HepG2 (cell line): ENCODE measurements around the gene PROSER1. TPM values are rescaled to one million over a fixed set of nuclear protein-coding genes. Genes with fewer than 3 reads are reported as not detected.

Experiments
- BORCS8-MEF2B ChIP-seq: sonication (generic); formaldehyde crosslinking; IDR thresholded peaks from 2 replicates; pipeline ENCODE4 v1.8.0; 2022; ENCODE audit warnings: mild to moderate bottlenecking, missing genetic modification reagents
- DMAP1 ChIP-seq: IDR thresholded peaks from 2 replicates; pipeline ENCODE4 v1.6.1; 2016
- FOXK2 ChIP-seq: fragments of 450-650 bp; IDR thresholded peaks from 2 replicates; pipeline ENCODE4 v1.6.1; 2016
- HMGXB4 ChIP-seq, 2 experiments: sonication (generic) in 1 of 2; formaldehyde crosslinking in 1 of 2; IDR thresholded peaks; 2 replicates each; pipeline versions ENCODE4 v1.4.0 to v1.6.1; 2018 to 2020; ENCODE audit warnings: missing genetic modification reagents in 2 of 2, borderline replicate concordance in 1 of 2, low read depth in 1 of 2, mild to moderate bottlenecking in 1 of 2, missing biosample characterization in 1 of 2
- IRF9 ChIP-seq: sonication (generic); formaldehyde crosslinking; IDR thresholded peaks from 2 replicates; pipeline ENCODE4 v1.8.0; 2022; ENCODE audit warnings: missing genetic modification reagents, mild to moderate bottlenecking, borderline replicate concordance
- KMT2A ChIP-seq: sonication (generic); formaldehyde crosslinking; IDR thresholded peaks from 2 replicates; pipeline ENCODE4 v1.4.0; 2020; ENCODE audit warnings: missing genetic modification reagents
- MED1 ChIP-seq: sonication (generic); formaldehyde crosslinking; IDR thresholded peaks from 2 replicates; pipeline ENCODE4 v1.4.0; 2020; ENCODE audit warnings: missing genetic modification reagents
- NCOA1 ChIP-seq: sonication (generic); formaldehyde crosslinking; IDR thresholded peaks from 2 replicates; pipeline ENCODE4 v1.9.0; 2021; ENCODE audit warnings: missing genetic modification reagents
- NR0B2 ChIP-seq: sonication (generic); formaldehyde crosslinking; IDR thresholded peaks from 2 replicates; pipeline ENCODE4 v1.4.0; 2020; ENCODE audit warnings: mild to moderate bottlenecking, missing genetic modification reagents
- PATZ1 ChIP-seq: sonication (generic); formaldehyde crosslinking; IDR thresholded peaks from 2 replicates; pipeline ENCODE4 v1.4.0; 2020; ENCODE audit warnings: missing genetic modification reagents
- RXRB ChIP-seq: IDR thresholded peaks from 2 replicates; pipeline ENCODE4 v1.6.1; 2016; ENCODE audit warnings: borderline replicate concordance, missing genetic modification reagents, missing compliant biosample characterization
- SMYD3 ChIP-seq: sonication (generic); formaldehyde crosslinking; IDR thresholded peaks from 2 replicates; pipeline ENCODE4 v1.8.1; 2023; ENCODE audit warnings: mild to moderate bottlenecking, missing genetic modification reagents
- SRY ChIP-seq: sonication (generic); formaldehyde crosslinking; IDR thresholded peaks from 2 replicates; pipeline ENCODE4 v1.8.0; 2022; ENCODE audit warnings: mild to moderate bottlenecking, missing genetic modification reagents
- TEAD2 ChIP-seq: sonication (generic); formaldehyde crosslinking; IDR thresholded peaks from 2 replicates; pipeline ENCODE4 v1.9.0; 2021; ENCODE audit warnings: missing genetic modification reagents
- TFE3 ChIP-seq: IDR thresholded peaks from 2 replicates; pipeline ENCODE4 v1.6.1; 2016
- TIGD3 ChIP-seq: sonication (generic); formaldehyde crosslinking; IDR thresholded peaks from 2 replicates; pipeline ENCODE4 v1.5.1; 2020; ENCODE audit warnings: mild to moderate bottlenecking, missing genetic modification reagents, borderline replicate concordance
- ZBTB43 ChIP-seq: sonication (generic); formaldehyde crosslinking; conservative IDR thresholded peaks from 2 replicates; pipeline ENCODE4 v1.4.0; 2020; ENCODE audit warnings: missing genetic modification reagents
- ZNF138 ChIP-seq: sonication (generic); formaldehyde crosslinking; IDR thresholded peaks from 2 replicates; pipeline ENCODE4 v1.5.0; 2020; ENCODE audit warnings: mild to moderate bottlenecking, low read depth, missing genetic modification reagents
- ZSCAN31 ChIP-seq: sonication (generic); formaldehyde crosslinking; IDR thresholded peaks from 2 replicates; pipeline ENCODE4 v1.5.0; 2020; ENCODE audit warnings: low read depth, mild to moderate bottlenecking, missing genetic modification reagents
- polyA plus RNA-seq, 8 experiments: library from polyadenylated mRNA; depleted of rRNA in 3 of 8; stranded (reverse) in 7 of 8; unstranded in 1 of 8; fragments of >200 nt; fragmentation: Illumina TruSeq in 4 of 8; extraction: Trizol in 4 of 8; gene quantifications; 2 replicates each; pipeline versions ENCODE4 v1.2.1 to v1.2.3, GENCODE V29; 2011 to 2016; ENCODE audit warnings: low read depth in 4 of 8, missing spikeins in 1 of 8, mixed read lengths in 1 of 8; ENCODE audit not compliant: insufficient read depth in 1 of 8
- total RNA-seq, 5 experiments: library from RNA; depleted of rRNA; stranded (reverse); fragments of >200 nt; fragmentation: Illumina TruSeq; extraction: Trizol; gene quantifications; 2 replicates each; pipeline ENCODE4 v1.2.3, GENCODE V29; 2016; ENCODE audit warnings: low read depth in 1 of 5

PROSER1 gene
- total and polyA plus RNA-seq, 2 of the 13 experiments (the other 11 are each of a cell fraction or from before 2014, with no cell fraction given): 11.4 to 17.2 TPM

- TF ChIP-seq HMGXB4 (CRISPR knock-in tag; IDR thresholded peaks at IDR 0.05; ENCODE audit: borderline replicate concordance in 1 of 2, low read depth in 1 of 2) (peak; percentile 38 to 54; a peak in 3 of 4 replicates), TIGD3 (CRISPR knock-in tag) (0 out of 2 replicates have a peak, but pooled peaks have one; percentile 36), TFE3 (CRISPR knock-in tag) (peak; percentile 86), ZBTB43 (CRISPR knock-in tag) (peak; percentile 78), NCOA1 (no peak), ZSCAN31 (CRISPR knock-in tag) (peak; percentile 44; the same call in 1 of the 2 replicates), TEAD2 (CRISPR knock-in tag) (0 out of 2 replicates have a peak, but pooled peaks have one; percentile 86), SMYD3 (peak; percentile 83; the same call in 1 of the 2 replicates), KMT2A (CRISPR knock-in tag) (peak; percentile 77), ZNF138 (CRISPR knock-in tag) (0 out of 2 replicates have a peak, but pooled peaks have one; percentile 57), MED1 (CRISPR knock-in tag) (peak; percentile 61), IRF9 (CRISPR knock-in tag) (0 out of 2 replicates have a peak, but pooled peaks have one; percentile 31), RXRB (CRISPR knock-in tag) (peak; percentile 15; the same call in 1 of the 2 replicates), NR0B2 (CRISPR knock-in tag) (no peak), DMAP1 (peak; percentile 74), SRY (CRISPR knock-in tag) (peak; percentile 42; the same call in 1 of the 2 replicates), BORCS8-MEF2B (peak; percentile 58; the same call in 1 of the 2 replicates), FOXK2 (no peak), PATZ1 (peak; percentile 75)
Observed at GRCh38 chr13:39037880-39038568, at the start of gene PROSER1, which contains the start of gene NHLRC3 (continued).
